ENCODE measurements around the gene ARHGDIA.

Gene ARHGDIA

GRCh38 chr17:81905993-81906392 is 34.9 kb upstream of the ARHGDIA start:
- DNase-seq, result no peak

DNA sequence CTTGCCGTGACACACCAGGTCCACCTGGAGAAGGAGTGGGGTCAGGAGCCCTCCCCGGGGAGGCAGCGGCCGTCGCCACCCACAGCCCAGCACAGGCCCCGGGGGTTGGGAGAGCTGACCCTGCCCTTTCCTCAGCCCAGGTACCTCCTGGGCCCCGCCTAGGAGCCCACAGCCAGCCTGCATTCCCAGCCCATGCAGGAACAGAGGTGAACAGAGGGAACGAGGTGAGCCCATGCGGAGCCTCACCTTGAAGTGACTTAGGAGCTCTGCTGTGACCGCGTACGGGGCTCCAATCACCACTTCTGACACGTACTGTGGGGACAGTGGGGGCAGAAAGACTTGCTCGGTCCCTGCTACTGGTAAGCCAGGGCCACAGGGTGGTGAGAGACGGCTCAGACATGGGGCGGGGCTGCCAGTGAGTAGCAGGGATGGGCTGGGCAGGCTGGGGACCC is 34.3 kb upstream of the ARHGDIA start:
- no peak for DNase-seq

DNA sequence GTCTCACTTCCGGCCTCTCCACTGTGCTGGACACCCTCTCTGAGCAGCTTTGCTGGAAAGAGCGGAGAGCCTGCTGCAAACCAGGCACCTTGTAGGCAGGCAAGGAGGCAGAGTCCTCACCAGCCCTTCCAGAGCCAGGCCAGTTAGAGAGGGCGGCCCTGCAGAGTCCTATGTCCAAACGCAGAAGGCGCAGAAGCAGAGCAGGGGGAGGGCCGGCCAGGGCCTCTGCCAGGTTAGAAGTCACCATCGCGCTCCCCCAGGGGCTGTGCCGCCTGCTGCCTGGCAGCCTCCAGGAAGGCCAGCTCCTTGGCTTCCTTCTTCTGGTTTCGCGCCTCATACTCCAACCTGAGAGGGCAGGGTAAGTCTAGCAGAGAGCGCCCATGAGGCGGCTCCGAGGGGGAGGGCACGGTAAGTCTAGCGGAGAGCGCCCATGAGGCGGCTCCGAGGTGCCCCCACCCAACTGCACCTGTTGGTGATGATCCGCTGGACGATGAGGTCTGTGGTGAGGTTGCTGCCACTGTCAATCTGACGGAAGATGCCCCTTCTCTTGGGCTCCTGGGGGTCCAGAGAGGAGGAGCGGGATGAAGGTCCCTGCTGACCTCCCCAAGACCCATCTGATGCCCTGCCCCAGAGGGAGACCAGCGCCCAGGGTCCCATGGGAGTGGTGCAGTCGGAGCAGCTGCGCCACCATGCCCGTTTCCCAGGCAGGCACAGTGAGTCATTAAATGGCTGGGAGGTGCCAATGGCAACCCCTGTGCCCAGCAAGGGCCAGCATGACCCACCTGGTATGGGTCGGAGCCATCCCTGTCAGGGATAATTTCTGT is 33.7 kb upstream of the ARHGDIA start:
- no peak for DNase-seq

- no peak for DNase-seq
Observed at GRCh38 chr17:81903896-81904599, 32.9 kb upstream of the ARHGDIA start.

GRCh38 chr17:81903415-81903831 is 32.3 kb upstream of the ARHGDIA start:
- no peak for DNase-seq

DNA sequence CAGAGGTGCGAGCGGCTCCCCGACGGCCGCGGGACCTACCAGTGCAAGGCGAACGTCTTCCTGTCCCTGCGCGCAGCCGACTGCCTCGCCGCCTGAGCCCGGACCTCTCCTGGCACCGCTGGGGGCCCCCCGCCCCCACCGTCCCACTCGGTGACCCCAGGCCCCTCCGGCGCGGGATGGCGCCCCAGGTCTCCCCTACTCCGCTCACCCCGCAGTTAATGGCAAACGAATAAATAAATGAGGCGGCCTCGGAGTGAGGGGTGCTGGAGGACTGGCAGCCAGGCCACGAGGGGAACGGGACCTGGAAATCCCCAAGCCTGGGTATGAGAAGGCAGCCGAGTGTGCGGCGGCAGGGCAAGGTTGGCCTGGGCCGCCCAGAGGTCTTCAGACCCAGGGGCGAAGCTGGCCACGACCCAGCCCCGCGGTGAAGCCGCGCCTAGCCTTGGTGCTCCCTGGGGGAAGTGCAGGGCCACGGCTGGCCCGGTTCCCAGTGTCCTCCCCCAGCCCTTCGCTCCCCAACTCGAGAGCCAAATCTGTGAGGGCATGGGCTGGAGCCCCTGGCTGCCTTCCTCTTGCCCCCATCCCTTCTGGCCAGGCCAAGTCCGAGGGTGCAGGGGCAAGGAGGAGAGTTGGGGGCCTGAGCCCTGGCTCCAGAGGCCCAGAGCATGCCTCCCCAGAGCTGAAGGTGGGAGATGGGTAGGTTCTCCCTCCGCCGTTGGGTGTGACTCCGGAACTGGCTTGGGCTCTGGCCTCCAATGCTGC is 31.7 kb upstream of the ARHGDIA start:
- DNase-seq, result no peak

DNA sequence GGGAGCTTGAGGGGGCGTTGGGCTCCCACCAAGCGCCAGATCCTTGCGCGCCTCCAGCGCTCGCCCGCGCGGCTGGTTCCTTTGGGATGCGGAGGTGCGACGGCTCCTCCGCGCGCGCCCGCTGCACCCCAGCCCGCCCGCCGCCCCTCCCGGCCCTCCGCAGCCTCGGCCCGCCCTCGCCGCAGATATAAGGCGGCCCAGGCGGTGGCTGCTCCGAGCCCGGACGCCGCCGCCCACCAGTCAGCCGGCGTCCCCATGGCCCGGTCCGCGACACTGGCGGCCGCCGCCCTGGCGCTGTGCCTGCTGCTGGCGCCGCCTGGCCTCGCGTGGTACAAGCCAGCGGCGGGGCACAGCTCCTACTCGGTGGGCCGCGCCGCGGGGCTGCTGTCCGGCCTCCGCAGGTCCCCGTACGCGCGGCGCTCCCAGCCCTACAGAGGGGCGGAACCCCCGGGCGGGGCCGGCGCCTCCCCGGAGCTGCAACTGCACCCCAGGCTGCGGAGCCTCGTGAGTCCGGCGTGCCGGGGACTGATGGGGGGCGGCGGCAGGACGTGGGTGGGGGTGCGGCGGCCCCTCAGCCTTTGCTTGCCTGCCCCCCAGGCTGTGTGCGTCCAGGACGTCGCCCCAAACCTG is 31.0 kb upstream of the ARHGDIA start, which contains the start of gene NPB:
NPB (plus strand) TSS at position 216 of the 630 bp plus-strand sequence; CDS start at position 256, 40 bp downstream.
- DNase-seq, result peak; percentile 6

- DNase-seq, result no peak
Observed at GRCh38 chr17:81901167-81902022, 30.3 kb upstream of the ARHGDIA start.

- no peak for DNase-seq
Observed at GRCh38 chr17:81900181-81900820, 29.2 kb upstream of the ARHGDIA start.

DNA sequence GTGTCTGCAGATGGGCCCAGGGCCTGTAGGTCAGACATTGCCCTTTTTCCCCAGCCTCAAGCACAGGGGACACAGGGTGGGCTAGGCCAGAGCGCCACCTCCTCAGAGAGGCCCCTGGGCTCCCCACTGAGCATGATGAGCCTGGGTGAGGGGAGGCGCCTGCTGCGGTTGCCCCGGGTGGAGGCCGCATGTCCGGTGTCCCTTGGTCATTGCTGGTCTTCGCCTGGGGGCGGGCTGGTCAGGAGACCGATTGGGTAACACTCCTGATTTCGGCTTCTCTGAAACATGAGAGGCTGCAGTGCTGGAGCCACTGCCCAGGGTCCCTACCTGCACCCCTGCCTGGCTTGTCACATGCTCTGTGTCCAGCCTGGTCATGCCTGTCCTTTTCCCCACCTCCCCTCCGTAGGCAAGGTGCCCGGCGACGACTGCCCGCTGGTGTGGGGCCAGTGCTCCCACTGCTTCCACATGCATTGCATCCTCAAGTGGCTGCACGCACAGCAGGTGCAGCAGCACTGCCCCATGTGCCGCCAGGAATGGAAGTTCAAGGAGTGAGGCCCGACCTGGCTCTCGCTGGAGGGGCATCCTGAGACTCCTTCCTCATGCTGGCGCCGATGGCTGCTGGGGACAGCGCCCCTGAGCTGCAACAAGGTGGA is 28.5 kb upstream of the ARHGDIA start:
- no peak for DNase-seq

- no peak for DNase-seq
Observed at GRCh38 chr17:81898885-81899284, 27.7 kb upstream of the ARHGDIA start.

- no peak for DNase-seq
Observed at GRCh38 chr17:81898029-81898866, 27.1 kb upstream of the ARHGDIA start.

GRCh38 chr17:81895400-81895799 is 24.3 kb upstream of the ARHGDIA start:
- DNase-seq, result no peak

GRCh38 chr17:81891303-81891552 is 20.1 kb upstream of the ARHGDIA start:
- DNase-seq, result no peak

GRCh38 chr17:81890447-81891302 is 19.5 kb upstream of the ARHGDIA start:
- peak; percentile 34 for DNase-seq

- no peak for DNase-seq
Observed at GRCh38 chr17:81889602-81890001, 18.5 kb upstream of the ARHGDIA start.

- no peak for DNase-seq
Observed at GRCh38 chr17:81888988-81889595, 18.0 kb upstream of the ARHGDIA start.

DNA sequence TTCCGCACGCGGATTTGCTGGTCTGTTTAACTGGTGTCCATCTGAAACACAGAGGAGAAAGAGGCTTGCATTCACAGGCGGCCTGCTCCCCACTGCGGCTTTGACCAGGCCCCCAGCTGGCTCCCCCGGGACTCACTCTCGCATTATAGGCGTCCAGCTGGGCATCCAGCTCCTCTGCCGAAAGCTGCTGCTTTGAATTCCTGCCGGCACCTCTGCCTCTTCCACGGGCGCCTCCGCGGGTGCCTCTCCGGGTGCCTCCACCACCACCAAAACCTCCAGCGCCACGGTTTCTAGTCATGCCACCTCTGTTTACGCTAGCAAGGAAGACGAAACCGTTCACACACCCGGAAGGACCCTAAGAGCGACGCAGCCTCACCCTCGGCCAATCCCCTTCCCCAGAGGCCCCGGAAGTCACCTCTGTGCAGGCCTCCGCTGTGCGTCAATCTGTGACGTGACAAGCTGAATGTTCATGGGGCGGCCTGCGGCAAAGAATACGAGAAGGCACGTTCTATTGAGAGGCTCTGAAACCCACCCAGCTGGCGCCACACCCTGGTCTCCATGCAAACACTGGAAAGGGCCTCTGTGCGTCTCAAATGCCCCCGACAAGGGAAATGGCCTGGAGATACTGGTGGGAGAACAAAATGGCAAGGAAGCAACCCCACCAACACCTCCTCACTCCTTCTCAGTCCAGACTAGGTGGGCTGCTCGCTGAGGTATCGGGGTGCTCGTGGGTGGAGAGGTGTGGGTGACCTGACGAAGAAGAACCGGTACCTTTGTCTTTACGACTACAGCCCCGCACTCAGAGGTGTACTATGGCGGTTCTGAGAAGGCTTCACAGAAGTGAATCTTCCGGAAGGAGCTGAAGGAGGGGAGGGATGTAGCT is 17.2 kb upstream of the ARHGDIA start:
- no peak for DNase-seq
